Esophagus mucosa (tissue), 1 donor: ENCODE data around the gene NT5C1A. TPM values are rescaled to one million over a fixed set of nuclear protein-coding genes. Genes with fewer than 3 reads are reported as not detected.

Source experiments
- ATAC-seq: fragments of 200-7000 bp; cut with Tn5 transposase; one replicate; pipeline ENCODE4 v1.9.1; 2020
- total RNA-seq: library from RNA; stranded (reverse); gene quantifications from one replicate; pipeline ENCODE4 v1.2.4, GENCODE V29; 2023
- donor health status: DM: yes; HTN: yes; CAD: no.

NT5C1A gene
- total RNA-seq, 1 donor from 2014 or later: not detected

DNA sequence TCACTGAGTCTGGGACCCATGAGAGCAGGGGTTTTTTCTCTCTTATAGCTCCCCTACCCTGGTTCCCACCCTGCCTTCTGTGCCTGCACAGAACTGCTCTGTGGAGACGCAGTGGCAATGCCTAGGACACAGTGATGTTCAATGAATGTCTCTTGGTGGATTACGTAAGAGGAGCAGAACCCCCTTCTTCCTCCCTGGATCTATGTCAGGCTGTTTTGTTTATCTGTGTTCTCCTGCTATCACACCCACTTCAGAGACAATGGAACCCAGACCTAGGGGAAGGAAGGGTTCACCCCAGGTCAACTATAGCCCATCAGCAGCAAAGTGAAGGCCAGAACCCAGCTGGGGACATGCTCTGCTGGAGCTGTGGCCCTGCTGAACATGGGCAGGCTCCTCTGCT is 17.3 kb upstream of the NT5C1A start:
- no peak for ATAC-seq

DNA sequence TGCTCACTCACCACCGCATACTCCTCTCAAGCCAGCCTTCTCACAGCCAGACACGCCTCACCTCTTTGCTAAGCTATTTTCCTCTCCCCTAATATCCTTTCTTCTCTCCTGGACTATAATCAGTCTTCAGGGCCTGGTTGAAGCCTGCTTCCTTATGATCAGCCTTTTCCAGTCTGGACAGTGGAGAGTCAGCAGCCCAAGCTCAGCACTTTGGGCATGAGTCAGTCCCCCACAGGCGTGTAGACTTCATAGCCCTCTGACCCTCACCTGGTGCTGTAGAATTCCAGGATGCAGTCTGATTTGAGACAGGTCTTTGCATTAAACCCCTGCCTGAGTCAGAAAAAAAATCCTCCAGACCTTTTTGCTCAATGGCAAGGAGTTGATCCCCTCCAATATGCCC is 16.8 kb upstream of the NT5C1A start:
- no peak for ATAC-seq

DNA sequence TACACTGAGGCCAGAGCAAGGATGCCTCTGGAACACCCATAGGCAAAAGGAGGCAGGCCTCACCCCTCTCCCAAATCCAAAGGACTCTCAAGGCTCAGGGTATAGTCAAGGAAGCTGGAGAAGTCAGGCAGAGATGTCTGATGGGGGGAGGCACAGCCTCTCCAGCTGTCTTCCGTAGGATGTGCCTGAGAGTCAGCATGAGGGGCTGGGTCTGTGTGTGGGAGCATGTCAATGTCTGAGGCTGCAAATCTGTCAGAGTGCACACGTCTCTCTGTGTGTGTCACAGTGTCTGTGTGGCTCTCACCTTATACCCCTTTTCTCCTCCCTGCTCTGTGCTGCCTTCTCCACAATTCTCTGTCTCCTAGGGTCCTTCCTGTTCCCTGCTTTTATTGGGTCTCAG is 15.3 kb upstream of the NT5C1A start:
- no peak for ATAC-seq

DNA sequence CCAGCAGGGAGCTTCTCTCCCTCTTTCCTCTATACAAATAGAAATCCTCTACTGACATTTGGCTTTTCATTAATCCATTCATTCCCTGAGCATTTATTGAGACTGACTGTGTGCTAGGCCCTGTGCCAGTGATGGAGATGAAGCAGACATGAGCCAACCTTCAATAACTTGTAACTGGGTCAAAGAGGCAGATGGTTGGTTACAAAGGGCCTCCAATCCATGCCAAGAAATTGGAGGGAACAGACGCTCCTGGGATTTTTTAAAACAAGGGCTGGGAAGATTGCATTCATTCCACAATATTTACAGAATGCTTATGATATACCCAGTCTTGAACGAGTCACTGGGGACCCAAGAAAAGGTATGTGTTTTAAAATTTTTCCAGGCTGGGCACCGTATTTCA is 13.2 kb upstream of the NT5C1A start:
- no peak for ATAC-seq

DNA sequence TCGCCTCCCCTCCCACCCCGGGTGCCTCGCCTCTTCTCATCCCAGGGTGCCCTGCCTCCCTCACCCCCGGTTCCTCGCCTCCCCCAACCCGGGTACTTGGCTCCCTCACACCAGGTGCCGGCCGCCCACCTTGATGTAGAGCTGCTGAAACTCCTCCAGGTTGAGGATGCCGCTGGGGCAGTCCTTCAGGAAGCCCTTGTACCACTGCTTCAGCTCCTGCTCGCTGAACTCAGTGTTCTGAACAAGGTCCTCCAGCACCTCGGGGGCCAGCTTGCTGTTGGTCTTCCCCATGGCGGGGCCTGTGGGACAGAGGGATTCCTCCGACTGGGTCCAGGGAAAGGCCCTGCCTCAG is 12.4 kb upstream of the NT5C1A start:
- ATAC-seq: no peak

DNA sequence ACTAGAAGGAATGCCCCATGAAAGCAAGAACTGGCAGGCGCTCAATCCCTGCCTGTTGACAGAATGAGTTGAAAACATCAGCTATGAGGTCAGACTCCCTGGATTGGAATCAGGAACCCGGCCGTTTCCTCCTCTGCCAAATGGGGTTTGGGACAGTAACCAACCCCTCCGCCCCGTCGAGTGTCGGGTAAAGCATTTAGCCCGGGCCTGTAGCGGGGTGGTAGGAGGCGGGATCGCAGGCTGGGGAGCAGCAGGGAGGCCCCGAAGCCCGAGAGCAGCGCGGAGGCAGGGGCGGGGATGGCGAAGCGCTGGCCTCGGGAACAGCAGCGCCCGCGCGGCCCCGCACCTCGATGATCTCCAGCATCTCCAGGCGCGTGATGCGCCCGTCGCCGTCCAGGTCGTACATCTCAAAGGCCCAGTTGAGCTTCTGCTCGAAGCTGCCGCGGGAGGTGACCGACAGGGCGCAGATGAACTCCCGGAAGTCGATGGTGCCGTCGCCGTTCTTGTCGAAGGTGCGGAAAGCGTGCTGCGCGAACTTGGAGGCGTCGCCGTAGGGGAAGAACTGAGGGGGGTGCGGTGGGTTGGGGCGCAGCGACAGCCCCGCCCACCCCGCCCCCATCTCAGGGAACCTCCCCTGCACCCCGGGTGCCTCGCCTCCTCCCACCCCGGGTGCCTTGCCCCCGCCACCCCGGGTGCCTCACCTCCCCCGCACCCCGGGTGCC is 11.8 kb upstream of the NT5C1A start:
- ATAC-seq: no peak

DNA sequence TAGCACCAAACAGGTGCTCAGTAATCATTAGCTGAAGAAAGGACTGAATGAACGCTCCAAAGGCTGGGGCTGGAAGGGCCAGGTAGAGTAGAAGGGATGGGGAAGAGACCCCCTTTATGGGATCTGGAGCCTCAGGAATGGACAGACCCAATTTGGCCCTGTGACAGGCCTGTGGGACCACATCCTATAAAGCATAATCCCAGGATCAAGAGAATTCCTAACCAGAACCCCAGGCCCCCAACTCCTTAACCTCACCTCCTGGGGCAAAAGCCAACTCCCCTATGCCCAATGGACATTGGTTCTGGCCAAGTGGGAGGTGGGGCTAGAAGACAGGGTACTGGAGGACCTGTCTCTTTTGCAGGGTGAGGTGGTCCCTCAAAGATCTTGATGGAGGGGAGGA is 10.1 kb upstream of the NT5C1A start:
- no peak for ATAC-seq

DNA sequence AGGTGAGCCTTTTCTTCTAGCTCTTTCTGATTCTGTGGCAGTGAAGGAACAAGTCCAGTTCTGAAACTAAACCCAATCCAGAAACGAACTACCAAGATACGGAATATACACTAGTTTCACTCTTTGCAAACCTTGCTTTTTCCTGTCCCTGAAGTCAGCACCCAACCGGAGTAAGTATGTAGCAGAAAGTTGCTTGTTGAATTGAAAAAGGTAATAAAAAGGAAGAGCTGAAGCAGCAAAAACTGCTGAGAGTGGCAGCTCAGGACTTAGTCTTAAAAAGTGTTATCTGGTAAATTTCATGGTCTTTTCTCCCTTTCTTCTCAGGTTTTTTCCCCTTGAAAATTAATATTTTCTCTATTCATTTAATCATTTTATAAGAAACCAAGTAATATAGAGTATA is 9.4 kb upstream of the NT5C1A start:
- no peak for ATAC-seq

DNA sequence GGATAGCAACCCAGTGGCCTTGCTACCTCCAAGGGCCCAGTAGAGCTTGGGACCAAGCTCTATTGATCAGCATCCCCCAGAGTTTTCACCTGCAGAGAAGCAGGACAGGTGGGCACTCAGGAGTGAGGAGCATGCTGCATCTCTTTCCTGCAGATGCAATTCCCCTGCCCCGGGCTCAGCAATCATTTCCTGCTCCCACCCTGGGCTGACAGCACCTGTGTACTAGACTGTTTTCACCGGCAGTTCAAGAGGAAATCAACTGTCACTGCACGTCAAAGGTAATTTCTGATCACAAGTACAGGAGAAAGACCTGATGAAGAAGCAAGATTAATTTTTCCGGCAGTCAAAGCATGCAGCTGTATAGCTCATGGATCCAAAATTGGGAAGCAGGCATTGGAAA is 8.8 kb upstream of the NT5C1A start:
- ATAC-seq: no peak

DNA sequence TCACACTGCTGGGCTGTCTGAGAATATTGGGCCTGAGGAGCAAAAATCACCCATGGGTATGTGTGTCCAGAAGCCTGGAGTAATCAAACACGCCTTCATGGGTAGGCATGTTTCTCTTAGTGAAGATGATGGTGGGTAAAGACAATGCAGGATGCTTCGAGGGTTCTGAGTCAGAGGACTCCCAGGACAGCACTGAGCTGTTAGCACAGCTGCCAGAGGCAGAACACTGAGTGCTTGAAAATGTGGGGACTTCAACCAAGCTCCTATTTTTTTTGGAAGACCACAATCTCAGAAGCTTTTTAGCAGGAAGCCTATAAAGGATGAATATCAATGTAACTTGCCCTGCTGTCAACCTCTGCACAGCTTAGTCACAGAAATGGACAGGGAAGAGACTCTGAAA is 7.9 kb upstream of the NT5C1A start:
- ATAC-seq: no peak

DNA sequence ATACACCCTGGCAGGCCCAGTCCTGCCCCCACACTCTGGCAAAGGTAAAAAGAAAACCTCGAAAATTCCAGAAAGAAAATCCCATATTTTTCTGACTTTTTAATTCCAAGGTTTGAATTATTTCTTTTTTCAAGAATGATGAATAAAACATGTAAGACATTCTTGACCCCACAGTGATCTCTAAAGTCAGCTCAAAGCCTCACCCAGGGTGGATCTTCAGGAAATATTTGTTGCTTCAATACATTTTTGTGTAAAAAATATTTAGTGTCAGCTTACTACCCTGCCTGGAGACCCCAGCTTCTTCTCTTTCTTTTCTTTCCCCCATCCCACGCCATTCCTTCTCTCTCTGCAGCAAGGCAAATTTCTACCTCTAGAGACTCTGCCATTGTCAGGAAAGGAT is 7.0 kb upstream of the NT5C1A start:
- ATAC-seq: no peak

DNA sequence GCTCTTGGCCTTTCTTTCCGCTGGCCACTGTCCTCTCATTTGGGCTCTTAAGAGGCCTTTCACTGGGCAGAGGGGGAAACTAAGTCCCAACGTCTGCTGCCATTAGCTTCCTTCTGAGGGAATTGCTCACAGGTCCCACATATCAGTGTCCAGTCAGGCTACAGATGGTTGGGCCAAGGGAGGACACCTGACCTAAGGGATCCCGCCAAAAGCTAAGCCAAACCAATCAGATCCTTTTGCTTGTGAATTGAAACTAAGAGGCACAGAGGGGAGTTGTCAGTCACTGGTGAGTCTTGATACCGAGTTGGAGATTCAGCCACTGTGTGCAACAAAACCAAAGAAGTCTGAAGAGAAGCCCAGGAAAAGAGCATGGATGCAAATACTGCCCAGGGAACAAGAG is 5.7 kb upstream of the NT5C1A start:
- no peak for ATAC-seq

DNA sequence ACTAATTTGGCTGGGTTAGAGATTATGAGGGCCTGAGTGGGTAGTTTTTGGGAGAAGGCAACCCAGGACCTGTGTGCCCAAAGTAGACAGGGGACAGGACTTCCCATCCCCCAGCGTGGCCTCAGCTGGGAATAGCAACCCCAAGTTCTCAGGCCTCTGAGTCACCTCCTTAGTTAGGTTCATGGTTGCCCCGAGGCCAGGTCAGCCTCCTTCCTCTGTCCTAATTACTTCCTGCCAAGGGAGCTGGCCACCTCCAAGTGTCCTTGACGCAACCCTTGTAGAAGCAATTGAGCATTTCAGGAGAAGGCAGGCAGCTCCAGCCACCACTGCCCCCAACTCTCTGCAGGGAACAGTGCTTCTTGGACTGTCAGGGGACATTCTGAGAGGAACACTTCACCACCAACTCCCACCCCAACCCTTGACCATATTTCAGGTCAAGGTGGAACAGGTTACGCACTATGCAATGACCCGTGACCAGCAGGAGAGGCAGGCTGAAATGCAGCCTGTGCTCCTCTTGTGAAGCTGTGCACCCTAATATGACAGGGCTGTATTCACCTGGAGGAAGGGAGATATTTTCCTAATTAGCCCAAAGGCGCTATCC is 5.1 kb upstream of the NT5C1A start:
- no peak for ATAC-seq

DNA sequence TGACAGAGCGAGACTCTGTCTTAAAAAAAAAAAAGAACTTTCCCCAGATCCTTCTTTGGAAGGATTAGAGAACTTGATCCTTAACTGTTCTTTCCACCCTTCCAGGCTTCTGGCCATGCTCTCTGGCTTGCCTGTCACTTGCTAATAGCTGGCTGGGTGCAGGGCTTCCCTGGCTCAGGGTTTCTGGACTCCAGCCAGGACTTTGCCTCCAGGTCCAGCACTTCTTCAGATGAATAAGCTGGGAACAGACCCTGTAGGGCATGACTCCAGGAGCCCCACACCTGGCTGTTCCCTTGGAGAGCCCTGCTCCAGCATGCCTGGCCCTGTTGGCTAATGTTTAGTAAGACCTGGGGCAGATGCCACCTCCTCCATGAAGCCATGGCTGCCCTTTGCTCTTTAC is 3.3 kb upstream of the NT5C1A start:
- ATAC-seq: peak; percentile 30

DNA sequence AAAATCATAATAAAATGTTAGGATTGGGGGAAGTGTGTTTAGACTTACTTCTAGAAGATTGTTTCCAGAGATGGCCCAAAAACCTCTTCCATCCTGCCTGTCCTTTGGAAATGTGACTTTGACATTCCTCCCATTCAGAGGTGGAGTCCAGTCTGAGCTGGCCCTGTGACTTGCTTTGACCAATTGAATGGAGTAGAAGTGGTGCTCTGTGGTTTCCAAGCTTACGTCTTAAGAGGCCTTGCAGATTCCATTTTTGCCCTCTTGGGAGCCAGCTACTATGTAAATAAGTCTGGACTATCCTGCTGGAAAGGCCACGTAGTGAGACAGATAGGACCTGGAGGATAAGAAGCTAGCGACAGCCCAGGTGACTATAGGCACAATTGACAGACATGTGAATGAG is 1.3 kb upstream of the NT5C1A start:
- no peak for ATAC-seq

DNA sequence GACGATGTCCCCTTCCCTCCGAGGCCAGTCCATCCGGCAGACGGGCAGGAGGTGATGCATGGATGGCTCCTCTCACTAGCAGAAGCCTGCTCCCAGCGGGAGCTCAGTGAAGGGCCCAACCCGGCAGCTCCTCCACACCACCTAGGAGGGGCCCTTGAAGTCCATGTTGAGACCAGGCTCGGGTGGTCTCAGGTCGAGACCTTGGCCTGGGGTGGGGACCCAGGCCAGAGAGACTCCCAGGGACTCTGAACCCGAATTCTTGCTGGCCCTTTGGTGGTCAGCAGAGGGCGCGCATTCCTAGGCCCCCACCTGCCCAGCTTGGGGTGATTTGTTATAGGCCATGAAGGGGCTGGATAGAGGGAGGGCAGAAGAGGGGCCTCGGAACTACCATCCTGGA is 642 bp upstream of the NT5C1A start:
- no peak for ATAC-seq

DNA sequence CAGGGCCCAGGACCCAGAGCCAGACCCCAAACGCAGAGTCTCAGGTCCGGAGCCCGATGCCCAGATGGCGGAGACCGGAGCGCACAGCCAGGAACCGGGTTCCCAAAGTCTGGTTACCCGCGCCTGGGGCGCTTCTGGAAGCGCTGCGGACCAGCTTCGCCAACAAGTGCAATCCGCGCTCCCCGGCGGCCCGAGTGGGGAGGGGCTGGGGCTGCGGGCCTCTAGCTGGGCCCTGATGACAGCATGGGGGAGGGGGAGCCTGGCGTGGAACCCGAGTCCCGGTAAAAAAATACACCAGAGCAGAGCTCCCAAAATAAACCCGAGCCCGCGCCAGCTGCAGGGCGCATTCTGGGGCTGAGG is 494 bp downstream of the NT5C1A start:
- peak; percentile 7 for ATAC-seq

DNA sequence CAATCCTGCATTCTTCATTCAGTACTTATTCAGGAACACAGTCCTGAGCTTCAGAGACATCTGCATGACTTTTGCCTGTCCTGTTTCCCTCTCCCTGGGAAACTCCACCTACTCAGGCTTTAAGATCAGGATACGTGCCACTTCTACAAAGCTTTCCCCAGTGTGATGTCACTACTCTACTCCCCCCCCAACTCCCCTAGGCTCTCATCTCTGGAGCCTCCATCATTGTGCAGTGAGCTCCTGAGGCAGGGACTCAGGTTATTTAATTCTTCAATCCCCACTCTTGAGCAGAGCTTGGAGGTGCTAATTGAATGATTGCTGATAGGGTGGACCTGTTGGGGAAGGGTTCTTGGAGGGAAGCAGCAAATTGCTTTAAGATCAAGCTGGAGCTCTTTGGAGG is 1.2 kb downstream of the NT5C1A start:
- no peak for ATAC-seq

DNA sequence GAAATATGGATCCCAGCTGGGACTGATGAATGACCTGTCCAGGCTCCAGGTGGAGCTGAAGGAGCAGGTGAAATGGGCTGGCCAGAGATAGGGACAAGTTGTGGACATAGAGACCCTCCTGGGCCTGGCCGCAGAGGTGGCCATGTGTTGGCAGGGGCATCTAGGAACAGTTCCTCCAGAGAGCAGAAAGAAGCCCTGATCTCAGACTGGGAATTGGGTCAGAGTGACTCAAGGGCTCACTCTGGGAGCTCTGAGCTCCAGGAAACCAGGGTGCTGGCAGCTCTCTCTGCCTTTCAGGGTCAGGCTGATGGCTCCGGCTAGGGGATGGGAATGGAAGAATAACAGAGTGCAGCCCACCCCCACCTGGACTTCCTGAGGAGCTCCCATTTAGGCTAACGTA is 3.0 kb downstream of the NT5C1A start:
- no peak for ATAC-seq

DNA sequence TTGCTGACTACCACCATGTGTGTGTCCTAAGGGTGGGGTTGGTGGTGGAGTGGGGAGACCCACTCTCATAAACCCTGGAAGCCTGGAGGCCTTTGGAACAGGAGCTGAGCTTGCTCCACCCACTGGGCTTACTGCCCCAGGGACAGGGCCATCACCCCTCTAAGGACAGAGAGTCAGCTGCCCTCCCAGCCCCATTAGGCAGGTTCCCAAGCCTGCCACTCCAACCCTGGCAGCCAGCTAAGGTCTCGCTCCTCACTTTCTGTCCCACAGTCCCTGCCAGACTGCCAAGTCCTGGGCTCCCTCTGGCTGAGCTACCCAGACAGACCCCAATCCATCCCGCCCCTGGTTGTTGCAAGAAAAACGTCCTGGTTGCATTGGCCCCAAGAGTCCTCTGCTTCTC is 3.8 kb downstream of the NT5C1A start:
- no peak for ATAC-seq

DNA sequence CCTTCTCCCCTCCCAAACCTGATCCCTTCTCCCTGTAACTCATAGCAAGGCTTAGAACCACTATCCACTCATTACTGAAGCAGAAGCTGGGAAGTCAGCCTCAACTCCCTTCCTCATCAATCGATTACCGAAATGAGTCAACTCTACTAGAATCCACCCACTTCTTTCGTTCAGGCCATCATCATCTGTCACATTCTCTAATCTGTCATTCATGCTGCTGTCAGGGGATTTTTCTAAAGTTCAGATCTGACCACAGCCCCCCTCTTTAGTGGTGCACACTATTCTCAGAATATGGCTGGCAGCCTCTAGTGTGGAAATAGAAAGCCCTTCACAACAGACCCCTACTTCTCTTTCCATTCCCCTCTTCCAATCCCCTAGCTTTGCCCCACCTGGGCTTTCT is 5.1 kb downstream of the NT5C1A start:
- no peak for ATAC-seq

DNA sequence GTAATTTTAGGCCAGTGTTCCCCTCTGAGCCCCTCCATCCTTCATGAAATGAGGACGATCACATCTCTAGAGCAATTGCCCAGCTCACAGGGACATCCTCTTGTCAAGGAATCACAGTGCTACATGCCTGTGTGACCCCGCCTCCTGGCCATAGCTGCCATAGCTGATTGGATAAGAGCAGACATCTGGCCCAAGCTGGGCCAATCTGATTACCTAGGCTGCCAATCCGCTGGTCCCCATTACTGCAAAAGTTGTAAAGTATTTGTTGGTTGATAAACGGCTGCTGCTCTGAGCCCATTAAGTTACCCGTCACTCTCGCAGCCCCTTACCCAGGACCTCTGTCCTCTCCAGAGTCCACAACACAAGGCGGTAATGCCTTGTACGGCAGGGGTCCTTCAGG is 8.3 kb downstream of the NT5C1A start:
- ATAC-seq: no peak

DNA sequence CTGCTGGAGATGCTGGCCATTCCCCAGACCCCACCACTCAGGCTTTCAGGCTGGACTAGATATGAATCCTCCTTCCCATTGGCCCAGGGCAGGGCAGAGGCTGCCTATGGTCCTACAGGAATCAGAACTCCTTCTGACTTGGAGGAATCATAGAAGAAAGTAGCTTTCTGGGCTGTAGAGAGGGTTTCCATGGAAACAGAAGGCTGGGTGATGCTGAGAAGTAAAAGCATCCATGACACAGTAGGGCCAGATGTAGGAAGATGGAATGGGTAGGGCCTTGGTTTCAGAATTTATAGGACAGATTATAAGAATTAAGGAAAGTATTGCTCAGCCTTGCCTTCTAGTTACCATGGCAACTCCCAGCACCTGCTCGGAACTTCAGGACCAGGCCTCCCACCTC is 9.0 kb downstream of the NT5C1A start:
- no peak for ATAC-seq

DNA sequence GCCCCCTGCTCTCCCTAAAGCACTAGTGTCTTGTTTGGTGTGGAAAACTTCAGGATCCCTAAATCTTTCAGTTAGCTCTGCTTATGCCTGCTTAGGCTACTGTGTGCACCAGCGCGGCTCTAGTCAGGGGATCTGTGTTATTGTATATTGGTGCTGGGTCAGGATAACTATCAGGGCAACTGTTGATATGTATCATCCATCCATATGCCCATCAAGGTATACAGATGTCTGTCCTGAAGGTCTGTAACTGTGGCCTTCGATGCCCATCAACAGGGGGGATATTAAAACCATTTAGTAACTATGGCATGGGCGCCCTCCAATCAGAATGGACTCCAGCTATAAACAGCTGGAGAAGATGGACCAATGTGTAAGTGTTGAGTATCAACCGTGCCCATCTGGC is 12.4 kb downstream of the NT5C1A start:
- no peak for ATAC-seq

DNA sequence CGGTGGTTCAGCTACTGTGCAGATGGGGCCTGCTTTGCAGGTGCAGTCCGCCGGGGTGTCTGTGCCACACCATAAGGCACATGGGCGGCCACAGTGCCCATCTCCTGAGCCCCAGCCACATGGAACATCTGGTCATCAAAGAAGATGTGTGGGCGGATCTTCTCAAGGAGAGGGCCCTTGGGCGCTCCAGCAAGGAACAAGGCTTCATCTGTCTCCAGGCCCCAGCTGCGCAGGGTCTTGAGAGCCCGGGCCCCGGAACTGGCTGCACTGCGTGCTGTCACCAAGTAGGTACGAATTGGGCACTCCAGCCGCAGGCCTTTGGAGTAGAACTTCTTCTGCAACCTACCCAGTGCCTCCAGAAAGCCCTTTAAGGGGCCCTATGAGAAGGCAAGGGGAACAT is 12.8 kb downstream of the NT5C1A start:
- no peak for ATAC-seq
